ELR (cell line): ENCODE data around the gene PDGFRB.
A peak's percentile ranks its signal among the peaks of the same experiment; 100 is the strongest.

Experiments
- DNase-seq: peaks from one replicate; pipeline ENCODE4 v3.0.0-alpha.2; 2015; ENCODE audit warnings: low read depth

PDGFRB gene

GRCh38 chr5:150144246-150144801, 11.3 kb downstream of the PDGFRB start:
- no peak for DNase-seq

DNA sequence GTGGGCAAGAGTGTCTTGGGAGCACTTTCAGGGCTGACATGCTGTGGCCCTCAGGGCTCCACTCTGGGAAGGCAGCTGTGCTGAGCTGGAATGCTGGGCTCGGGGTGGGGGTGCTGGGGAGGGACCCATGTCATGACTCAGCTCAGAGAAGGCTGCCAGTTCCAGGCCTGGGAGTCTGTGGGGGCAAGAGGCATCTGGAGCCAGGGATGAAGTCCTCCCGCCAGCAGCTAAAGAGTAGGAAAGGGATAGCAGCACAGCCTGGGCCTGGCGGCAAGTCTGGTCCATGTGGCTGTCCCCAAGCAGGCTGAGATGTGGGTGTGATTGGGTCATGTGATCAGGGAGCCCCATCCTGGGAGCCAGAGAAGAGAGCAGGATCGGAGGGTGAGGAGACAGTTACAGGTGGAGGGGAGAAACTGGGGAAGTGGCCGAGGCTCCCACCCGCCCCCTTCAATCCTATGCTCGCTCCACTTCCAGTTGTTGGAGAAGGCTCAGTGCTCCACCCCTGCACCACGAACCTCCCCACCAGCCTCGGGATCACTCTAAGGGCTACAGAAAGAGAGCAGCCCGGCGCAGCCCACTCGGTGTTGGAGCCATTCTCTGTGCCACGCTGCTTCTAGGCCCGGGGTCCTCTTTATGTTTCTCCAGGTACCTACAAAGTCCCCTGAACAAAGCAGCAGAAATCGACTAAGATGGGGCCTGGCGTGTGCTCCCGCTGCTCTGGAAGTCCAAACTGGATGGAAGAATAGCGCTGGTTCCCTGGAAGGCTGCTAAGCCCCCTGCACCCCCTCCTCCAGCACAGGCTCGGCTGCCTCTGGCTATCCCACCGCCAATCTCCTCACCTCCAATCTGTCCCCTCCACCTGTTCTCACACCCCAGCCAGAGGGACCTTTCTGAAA, 12.0 kb downstream of the PDGFRB start:
- DNase-seq: peak; percentile 95

- DNase-seq: peak; percentile 96
Observed at GRCh38 chr5:150142959-150143349, 12.7 kb downstream of the PDGFRB start.

DNA sequence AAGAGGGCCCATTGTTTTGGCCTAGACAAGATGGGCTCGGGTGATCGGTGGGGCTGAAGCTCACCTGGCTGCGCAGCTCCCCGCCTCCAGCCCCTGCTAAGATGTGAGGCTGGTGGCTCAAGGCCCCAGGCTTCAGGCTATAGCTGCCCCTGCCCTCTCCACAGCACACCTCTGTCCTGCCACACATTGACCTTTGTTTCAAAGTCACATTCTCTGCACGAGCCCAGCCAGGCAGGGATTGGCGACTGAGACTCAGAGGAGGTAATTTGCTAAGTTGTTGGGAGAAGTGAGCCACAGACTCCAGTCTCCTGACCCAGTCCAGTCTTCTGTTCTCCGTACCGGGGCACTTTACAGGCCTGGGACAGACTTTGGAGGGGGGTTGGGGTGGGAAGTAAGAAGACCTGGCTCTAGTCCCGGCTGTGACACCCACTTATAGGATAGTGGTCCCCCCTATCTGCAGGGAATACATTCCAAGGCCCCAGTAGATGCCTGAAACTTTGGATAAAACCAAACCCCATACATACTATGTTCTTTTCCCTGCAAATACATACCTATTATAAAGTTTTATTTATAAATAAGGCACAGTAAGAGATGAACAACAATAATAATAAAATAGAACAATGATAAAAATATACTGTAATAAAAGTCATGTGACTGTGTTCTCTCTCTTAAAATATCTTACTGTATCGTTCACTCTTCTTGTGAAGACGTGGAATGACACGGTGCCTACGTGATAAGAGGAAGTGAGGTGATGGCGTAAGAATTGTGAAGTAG, 13.3 kb downstream of the PDGFRB start:
- DNase-seq: peak; percentile 30

DNA sequence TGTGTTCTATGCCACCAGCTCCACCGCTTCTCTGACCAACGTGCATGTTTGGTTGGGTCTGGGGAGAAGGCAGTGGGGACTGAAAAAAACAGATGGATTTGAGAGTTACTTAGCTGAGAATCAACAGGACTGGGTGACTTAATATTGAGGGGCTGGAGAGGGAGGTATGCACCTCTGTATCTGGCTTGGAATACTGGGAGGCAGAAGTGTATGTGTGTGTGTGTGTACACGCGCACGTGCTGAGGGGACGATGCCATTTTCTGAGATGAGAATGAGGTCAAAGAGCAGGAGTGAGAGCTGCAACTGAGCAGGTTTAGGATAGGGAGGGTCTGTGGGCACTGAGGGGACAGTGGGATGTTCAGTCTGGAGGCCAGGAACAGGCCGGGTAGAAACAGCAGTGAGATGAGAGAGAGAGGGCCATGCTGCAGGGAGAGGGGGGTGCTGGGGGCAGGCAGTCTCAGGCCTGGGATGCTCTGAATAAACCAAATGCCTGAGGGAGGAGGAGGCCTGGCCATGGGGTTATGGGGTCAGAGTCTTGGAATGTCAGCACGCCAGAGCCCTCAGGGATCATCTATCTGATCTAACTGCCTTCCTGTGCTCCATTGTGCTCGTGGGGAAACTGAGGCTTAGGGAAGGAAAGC, 14.0 kb downstream of the PDGFRB start:
- DNase-seq: peak; percentile 92

GRCh38 chr5:150140830-150141229, 14.8 kb downstream of the PDGFRB start:
- DNase-seq: peak; percentile 85

- DNase-seq: peak; percentile 83
Observed at GRCh38 chr5:150139334-150139733, 16.3 kb downstream of the PDGFRB start.

GRCh38 chr5:150138551-150139265, 16.9 kb downstream of the PDGFRB start:
- peak; percentile 87 for DNase-seq

- DNase-seq: no peak
Observed at GRCh38 chr5:150137997-150138396, 17.6 kb downstream of the PDGFRB start.

- DNase-seq: peak; percentile 55
Observed at GRCh38 chr5:150137168-150137957, 18.3 kb downstream of the PDGFRB start.

GRCh38 chr5:150136305-150137167, 19.1 kb downstream of the PDGFRB start:
- no peak for DNase-seq

- no peak for DNase-seq
Observed at GRCh38 chr5:150135557-150136304, 19.9 kb downstream of the PDGFRB start.

DNA sequence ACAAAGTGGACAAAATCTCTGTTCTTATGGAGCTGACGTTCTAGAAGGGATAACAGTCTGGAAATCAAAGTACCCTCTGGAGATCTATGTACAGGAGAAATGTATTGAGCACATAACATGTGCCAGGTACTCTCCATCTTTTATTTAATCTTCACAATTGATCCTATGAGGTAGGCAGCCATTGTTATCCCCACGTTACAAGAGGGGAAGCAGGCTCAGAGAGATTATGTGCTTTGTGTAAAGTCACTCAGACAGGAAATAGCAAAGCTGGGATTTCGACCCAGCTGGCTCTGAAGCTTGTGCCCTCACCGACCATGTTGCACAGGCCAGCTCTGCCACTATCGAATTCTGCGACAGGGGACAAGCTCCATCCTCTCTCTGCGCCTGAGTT, 21.5 kb downstream of the PDGFRB start:
- no peak for DNase-seq

DNA sequence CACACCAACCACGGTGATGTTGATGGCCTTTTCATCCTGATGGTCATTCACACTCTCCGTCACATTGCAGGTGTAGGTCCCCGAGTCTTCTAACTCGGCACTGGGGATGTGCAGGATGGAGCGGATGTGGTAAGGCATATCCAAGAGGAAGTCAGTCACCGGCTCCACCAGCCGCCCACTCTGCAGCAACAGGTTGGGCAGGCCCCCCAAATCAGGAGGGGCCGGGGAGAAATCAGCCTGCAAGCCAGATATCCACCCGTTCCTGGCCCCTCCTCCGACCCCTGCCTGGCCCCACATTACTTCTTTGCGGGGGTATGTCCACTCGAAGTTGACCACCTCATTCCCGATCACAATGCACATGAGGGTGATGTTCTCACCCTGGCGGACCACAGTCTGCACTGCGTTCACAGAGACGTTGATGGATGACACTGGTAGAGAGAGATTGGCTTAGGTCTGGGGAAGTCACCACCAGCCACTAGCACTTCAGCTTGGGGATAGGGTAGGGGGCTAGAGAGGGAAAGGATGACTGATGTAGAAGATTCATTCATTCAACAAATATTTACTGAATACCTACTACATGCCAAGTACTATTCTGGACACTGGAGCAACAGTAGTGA, 22.0 kb downstream of the PDGFRB start:
- DNase-seq: no peak

- no peak for DNase-seq
Observed at GRCh38 chr5:150132740-150133139, 22.9 kb downstream of the PDGFRB start.

GRCh38 chr5:150131978-150132694, 23.5 kb downstream of the PDGFRB start:
- DNase-seq: no peak

DNA sequence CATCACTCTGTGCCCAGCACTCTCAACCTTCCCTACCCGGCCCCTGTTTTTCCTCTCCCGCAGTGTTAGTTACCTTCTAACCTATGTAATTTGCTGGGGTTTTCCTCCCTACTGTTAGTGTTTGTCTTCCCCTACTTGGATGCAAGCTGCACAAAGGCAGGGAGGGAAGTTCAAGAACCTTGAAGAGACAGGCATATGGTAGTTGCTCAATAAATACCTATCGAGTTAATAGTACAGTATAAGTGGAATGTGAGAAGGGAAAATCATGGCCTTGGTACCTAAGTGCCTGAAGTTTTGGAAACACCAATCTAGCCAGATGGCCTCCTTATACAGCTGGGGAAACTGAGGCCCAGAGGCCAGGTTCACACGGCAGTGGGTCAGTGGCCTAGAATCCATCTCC, 24.2 kb downstream of the PDGFRB start:
- DNase-seq: no peak

DNA sequence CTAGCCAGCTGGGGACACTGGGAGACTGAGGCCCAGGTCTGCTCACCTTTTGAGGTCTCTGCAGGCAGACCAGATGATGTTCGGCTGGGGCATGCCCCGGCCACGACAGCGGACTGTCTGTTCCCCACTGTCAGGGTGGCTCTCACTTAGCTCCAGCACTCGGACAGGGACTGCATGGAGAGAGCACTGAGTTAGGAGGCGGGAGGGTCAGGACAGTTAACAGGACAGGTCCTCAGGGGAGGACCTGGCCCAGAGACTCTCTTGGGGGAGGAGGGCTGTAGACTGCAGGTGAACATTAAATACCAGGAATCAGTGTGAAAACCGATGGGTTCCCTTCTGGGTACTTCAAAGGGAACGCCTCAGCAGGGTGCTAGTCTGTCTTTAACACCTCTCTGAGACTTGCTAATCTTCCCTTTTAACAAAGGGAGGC, 25.1 kb downstream of the PDGFRB start:
- DNase-seq: no peak
